Ishikawa (cell line): ENCODE measurements around the gene GRID1.

Experiments used
- CEBPB ChIP-seq: IDR thresholded peaks from 2 replicates; pipeline ENCODE4 v1.6.1; 2012
- CREB1 ChIP-seq: IDR thresholded peaks from 2 replicates; pipeline ENCODE4 v1.6.1; 2012; ENCODE audit warnings: low read depth
- EGR1 ChIP-seq: IDR thresholded peaks from 2 replicates; pipeline ENCODE4 v1.6.1; 2012
- EP300 ChIP-seq: IDR thresholded peaks from 2 replicates; pipeline ENCODE4 v1.6.1; 2012; ENCODE audit warnings: borderline replicate concordance
- FOXM1 ChIP-seq: IDR thresholded peaks from 2 replicates; pipeline ENCODE4 v1.6.1; 2012; ENCODE audit warnings: low read depth, borderline replicate concordance
- NFIC ChIP-seq: IDR thresholded peaks from 2 replicates; pipeline ENCODE4 v1.6.1; 2012
- RAD21 ChIP-seq: IDR thresholded peaks from 2 replicates; pipeline ENCODE4 v1.6.1; 2012; ENCODE audit warnings: low read depth
- TAF1 ChIP-seq: IDR thresholded peaks from 2 replicates; pipeline ENCODE4 v1.6.1; 2012; ENCODE audit warnings: low read depth, mild to moderate bottlenecking
- TCF12 ChIP-seq: IDR thresholded peaks from 2 replicates; pipeline ENCODE4 v1.6.1; 2012; ENCODE audit warnings: low read depth
- TEAD4 ChIP-seq: IDR thresholded peaks from 2 replicates; pipeline ENCODE4 v1.6.1; 2012
- YY1 ChIP-seq: IDR thresholded peaks from 2 replicates; pipeline ENCODE4 v1.6.1; 2012; ENCODE audit warnings: low read depth
- ZBTB7A ChIP-seq: IDR thresholded peaks from 2 replicates; pipeline ENCODE4 v1.6.1; 2012; ENCODE audit warnings: low read depth
- TF ChIP-seq, protein P1 (sequence below): IDR thresholded peaks from 2 replicates; pipeline ENCODE4 v1.6.1; 2012
- TF ChIP-seq, protein P2 (sequence below): IDR thresholded peaks from 2 replicates; pipeline ENCODE4 v1.6.1; 2012; ENCODE audit warnings: low read depth, mild to moderate bottlenecking
- TF ChIP-seq, protein P3 (sequence below): IDR thresholded peaks from 2 replicates; pipeline ENCODE4 v1.6.1; 2012

Gene GRID1

DNA sequence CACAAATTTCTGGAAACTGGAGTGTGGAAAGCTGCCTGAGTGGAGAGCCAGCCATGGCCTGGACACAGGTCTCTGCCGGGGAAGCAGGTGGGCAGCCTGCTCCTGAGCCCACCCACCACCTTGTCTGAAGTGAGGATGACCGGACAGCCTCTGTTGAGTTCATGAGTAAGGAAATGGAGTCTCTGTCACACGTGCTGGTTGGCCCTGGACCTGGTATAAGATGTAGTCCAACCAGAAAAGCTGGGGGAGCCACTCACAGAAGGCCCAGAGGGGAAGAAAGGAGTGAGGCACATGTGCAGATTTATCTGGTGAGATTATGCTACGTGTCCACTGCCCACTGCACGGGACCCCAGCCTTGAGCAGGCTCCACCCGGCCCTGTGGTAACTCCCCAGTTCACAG, 383.5 kb downstream of the GRID1 start:
- TF ChIP-seq EGR1 = no peak
- TF ChIP-seq, protein P1, sequence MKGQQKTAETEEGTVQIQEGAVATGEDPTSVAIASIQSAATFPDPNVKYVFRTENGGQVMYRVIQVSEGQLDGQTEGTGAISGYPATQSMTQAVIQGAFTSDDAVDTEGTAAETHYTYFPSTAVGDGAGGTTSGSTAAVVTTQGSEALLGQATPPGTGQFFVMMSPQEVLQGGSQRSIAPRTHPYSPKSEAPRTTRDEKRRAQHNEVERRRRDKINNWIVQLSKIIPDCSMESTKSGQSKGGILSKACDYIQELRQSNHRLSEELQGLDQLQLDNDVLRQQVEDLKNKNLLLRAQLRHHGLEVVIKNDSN = no peak
- no peak for TF ChIP-seq TEAD4
- no peak for TF ChIP-seq EP300
- TF ChIP-seq TAF1 = no peak
- TF ChIP-seq, protein P2, sequence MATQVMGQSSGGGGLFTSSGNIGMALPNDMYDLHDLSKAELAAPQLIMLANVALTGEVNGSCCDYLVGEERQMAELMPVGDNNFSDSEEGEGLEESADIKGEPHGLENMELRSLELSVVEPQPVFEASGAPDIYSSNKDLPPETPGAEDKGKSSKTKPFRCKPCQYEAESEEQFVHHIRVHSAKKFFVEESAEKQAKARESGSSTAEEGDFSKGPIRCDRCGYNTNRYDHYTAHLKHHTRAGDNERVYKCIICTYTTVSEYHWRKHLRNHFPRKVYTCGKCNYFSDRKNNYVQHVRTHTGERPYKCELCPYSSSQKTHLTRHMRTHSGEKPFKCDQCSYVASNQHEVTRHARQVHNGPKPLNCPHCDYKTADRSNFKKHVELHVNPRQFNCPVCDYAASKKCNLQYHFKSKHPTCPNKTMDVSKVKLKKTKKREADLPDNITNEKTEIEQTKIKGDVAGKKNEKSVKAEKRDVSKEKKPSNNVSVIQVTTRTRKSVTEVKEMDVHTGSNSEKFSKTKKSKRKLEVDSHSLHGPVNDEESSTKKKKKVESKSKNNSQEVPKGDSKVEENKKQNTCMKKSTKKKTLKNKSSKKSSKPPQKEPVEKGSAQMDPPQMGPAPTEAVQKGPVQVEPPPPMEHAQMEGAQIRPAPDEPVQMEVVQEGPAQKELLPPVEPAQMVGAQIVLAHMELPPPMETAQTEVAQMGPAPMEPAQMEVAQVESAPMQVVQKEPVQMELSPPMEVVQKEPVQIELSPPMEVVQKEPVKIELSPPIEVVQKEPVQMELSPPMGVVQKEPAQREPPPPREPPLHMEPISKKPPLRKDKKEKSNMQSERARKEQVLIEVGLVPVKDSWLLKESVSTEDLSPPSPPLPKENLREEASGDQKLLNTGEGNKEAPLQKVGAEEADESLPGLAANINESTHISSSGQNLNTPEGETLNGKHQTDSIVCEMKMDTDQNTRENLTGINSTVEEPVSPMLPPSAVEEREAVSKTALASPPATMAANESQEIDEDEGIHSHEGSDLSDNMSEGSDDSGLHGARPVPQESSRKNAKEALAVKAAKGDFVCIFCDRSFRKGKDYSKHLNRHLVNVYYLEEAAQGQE = no peak
- no peak for TF ChIP-seq NFIC
- TF ChIP-seq, protein P3, sequence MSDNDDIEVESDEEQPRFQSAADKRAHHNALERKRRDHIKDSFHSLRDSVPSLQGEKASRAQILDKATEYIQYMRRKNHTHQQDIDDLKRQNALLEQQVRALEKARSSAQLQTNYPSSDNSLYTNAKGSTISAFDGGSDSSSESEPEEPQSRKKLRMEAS = no peak

DNA sequence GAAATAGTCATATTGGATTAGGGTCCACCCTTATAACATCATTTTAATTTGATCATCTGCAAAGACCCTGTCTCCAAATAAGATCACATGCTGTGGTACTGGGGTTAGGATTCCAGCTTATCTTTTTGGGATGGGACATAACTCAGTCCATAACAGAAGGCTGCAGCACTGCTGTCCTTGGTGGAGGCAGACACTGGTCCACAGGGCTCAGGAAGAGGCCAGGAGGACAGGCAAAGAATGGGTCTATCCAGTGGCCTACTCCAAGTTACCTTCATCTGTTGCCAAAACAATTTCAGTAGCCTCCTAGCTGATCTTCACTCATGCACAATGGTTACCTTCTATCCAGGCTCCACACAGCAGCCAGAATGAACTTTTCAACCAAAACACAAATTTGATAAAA, 387.0 kb downstream of the GRID1 start:
- TF ChIP-seq EP300 (no peak), EGR1 (no peak), NFIC (no peak), CREB1 (no peak), FOXM1 (no peak), YY1 (no peak)
- TF ChIP-seq, protein P1 = no peak

DNA sequence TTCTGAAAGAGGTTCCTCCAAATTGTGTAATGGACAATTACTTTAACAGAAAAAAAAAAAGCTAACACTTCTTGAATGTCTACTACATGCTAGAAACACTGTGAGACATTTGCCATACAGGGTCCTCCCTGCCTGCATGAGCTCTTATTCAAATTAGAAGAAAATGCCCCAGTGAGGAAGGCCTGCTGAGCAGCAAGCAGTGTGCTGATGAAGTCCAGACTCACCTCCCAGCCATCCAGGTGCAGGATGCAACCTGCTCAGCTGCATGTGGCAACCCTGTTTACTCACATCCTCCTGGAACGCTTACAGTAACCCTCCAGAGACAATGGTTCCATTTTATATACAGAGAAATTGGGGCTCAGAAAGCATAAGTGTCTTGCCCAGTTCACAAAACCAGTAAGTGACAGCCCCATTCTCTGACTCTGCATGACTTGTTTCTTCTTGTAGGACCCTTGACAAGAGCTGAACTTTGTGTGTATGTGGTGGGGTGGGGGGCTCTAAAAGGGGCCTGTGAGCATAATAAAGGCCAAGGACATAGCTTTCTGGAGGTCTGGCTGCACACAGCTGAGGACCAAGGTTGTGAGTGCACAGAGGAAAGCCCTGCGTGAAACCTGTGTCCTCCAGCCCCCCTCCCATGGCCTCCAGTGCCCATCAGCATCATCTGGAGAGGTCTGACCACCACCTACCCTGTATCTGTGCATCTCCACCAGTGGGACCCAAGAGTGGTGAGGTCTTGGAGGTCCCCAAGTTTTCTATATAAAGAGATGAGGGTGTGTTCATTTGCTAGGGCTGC, 387.8 kb downstream of the GRID1 start:
- no peak for TF ChIP-seq YY1
- TF ChIP-seq, protein P2 = no peak
- TF ChIP-seq NFIC = no peak
- TF ChIP-seq, protein P3 = no peak
- TF ChIP-seq TEAD4 = no peak
- no peak for TF ChIP-seq CREB1
- TF ChIP-seq RAD21 = no peak
- TF ChIP-seq FOXM1 = no peak
- TF ChIP-seq TAF1 = no peak
- no peak for TF ChIP-seq CEBPB
- no peak for TF ChIP-seq EP300
- TF ChIP-seq EGR1 = no peak
- no peak for TF ChIP-seq ZBTB7A
- TF ChIP-seq, protein P1 = no peak
- no peak for TF ChIP-seq TCF12

DNA sequence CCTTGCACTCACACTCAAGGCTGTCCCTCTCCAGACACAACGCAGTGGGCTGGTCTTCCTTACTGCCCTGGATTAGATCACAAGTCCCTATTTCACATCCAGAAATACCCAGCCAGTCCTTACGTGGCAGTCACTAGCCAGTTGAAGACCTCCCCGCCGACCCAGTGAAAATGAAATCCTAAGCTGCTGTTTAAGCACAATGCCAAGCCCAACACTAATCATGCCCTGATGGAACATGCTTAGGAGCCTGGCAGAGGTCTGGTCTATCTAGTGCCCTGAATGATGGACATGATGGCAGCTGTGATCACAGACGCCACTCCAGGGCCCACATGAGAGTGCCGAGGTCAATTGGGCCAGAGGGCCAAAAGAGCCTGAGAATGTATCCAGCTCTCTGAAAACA, 389.0 kb downstream of the GRID1 start:
- TF ChIP-seq FOXM1 (no peak), YY1 (no peak), EGR1 (no peak), TAF1 (no peak), CEBPB (no peak), RAD21 (no peak), TCF12 (no peak), TEAD4 (no peak), EP300 (no peak), ZBTB7A (no peak), NFIC (no peak), CREB1 (no peak)
- TF ChIP-seq, protein P3 = no peak
- TF ChIP-seq, protein P1 = no peak
- TF ChIP-seq, protein P2 = no peak
